ENCODE data around the gene THOC5. TPM values are rescaled to one million over a fixed set of nuclear protein-coding genes. Genes with fewer than 3 reads are reported as not detected.

The THOC5 gene
- total RNA-seq, 1 donor from 2014 or later = 175 TPM

DNA sequence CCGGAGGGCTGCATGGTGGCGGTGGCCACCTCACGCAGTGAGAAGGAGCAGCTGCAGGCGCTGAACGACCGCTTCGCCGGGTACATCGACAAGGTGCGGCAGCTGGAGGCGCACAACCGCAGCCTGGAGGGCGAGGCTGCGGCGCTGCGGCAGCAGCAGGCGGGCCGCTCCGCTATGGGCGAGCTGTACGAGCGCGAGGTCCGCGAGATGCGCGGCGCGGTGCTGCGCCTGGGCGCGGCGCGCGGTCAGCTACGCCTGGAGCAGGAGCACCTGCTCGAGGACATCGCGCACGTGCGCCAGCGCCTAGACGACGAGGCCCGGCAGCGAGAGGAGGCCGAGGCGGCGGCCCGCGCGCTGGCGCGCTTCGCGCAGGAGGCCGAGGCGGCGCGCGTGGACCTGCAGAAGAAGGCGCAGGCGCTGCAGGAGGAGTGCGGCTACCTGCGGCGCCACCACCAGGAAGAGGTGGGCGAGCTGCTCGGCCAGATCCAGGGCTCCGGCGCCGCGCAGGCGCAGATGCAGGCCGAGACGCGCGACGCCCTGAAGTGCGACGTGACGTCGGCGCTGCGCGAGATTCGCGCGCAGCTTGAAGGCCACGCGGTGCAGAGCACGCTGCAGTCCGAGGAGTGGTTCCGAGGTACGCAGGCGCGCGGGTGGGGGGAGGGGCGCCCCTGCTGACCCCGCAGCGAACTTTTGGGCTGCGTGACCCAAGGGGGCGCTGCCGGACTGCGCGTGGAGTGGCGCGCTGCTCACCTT, 72.9 kb downstream of the THOC5 start:
- Mint-ChIP-seq H3K4me1 (ENCODE audit: low read depth, unreplicated experiment) (peaks cover 37% of the 10 kb centered on the region), H3K36me3 (ENCODE audit: unreplicated experiment) (no peaks in the 10 kb centered on the region), H3K4me3 (ENCODE audit: unreplicated experiment) (peak overlapping the region; percentile 86), H3K27ac (ENCODE audit: unreplicated experiment) (no peak overlapping the region), H3K9me3 (ENCODE audit: unreplicated experiment) (peaks cover 15% of the 10 kb centered on the region), H3K27me3 (ENCODE audit: unreplicated experiment) (peaks cover 16% of the 10 kb centered on the region)
- peak; percentile 80 for DNase-seq
- TF ChIP-seq, protein P1, sequence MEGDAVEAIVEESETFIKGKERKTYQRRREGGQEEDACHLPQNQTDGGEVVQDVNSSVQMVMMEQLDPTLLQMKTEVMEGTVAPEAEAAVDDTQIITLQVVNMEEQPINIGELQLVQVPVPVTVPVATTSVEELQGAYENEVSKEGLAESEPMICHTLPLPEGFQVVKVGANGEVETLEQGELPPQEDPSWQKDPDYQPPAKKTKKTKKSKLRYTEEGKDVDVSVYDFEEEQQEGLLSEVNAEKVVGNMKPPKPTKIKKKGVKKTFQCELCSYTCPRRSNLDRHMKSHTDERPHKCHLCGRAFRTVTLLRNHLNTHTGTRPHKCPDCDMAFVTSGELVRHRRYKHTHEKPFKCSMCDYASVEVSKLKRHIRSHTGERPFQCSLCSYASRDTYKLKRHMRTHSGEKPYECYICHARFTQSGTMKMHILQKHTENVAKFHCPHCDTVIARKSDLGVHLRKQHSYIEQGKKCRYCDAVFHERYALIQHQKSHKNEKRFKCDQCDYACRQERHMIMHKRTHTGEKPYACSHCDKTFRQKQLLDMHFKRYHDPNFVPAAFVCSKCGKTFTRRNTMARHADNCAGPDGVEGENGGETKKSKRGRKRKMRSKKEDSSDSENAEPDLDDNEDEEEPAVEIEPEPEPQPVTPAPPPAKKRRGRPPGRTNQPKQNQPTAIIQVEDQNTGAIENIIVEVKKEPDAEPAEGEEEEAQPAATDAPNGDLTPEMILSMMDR (IDR thresholded peaks at IDR 0.05; ENCODE audit: partially characterized antibody, unreplicated experiment) = no peak

- Mint-ChIP-seq H3K4me3 (ENCODE audit: unreplicated experiment) (no peak overlapping the region), H3K9me3 (ENCODE audit: unreplicated experiment) (peaks cover 15% of the 10 kb centered on the region), H3K36me3 (ENCODE audit: unreplicated experiment) (no peaks in the 10 kb centered on the region), H3K4me1 (ENCODE audit: low read depth, unreplicated experiment) (peaks cover 42% of the 10 kb centered on the region), H3K27me3 (ENCODE audit: unreplicated experiment) (peaks cover 16% of the 10 kb centered on the region), H3K27ac (ENCODE audit: unreplicated experiment) (no peak overlapping the region)
- TF ChIP-seq, protein P1 (IDR thresholded peaks at IDR 0.05; ENCODE audit: partially characterized antibody, unreplicated experiment) = no peak
- no peak for DNase-seq
Observed at GRCh38 chr22:29480262-29480511, 73.4 kb downstream of the THOC5 start.

DNA sequence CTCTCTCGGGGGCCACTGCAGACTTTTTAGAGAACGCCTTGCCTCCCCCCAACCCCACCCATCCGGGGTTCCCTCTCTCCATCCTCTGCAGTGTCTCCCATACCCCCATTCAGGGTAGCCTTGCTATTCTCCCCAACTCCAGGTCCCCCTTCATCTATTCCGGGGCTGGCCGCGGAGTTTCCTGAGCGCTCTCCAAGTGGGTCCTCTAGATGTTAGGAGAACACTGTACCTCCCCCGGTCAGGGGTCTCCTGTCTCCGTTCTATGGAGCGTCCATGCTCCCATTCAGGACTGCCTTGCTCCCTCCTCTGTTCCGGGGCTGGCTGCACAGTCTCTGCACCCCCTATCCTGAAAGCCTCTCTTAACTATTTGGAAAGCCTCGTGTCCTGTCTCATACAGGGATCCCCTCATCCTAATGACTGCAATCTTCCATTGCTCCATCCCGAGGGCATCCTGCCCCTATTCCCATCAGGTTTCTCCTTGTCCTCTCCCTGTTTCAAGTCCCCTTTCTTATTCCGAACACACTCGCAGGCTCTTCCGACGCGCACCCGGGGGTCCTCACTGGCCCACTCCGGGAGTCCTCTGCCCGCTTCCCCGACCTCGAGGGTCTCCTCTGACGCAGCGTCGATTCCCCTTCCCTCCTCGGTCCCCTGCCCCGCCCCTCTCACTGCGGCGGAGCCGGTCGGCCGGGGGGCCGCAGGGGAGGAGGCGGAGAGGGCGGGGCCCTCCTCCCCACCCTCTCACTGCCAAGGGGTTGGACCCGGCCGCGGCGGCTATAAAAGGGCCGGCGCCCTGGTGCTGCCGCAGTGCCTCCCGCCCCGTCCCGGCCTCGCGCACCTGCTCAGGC, 73.9 kb downstream of the THOC5 start, which contains the start of gene NEFH:
TSS of gene NEFH (plus strand) at position 802 of the 845 bp plus-strand sequence. CDS start 45 bp downstream, outside the sequence.
- Mint-ChIP-seq H3K27me3 (ENCODE audit: unreplicated experiment) (peaks cover 16% of the 10 kb centered on the region), H3K4me1 (ENCODE audit: low read depth, unreplicated experiment) (peaks cover 42% of the 10 kb centered on the region), H3K9me3 (ENCODE audit: unreplicated experiment) (peaks cover 15% of the 10 kb centered on the region), H3K4me3 (ENCODE audit: unreplicated experiment) (peak within 1 kb of the TSS; percentile 90), H3K36me3 (ENCODE audit: unreplicated experiment) (no peaks in the 10 kb centered on the region), H3K27ac (ENCODE audit: unreplicated experiment) (peak within 1 kb of the TSS; percentile 67)
- DNase-seq = peak; percentile 67
- TF ChIP-seq, protein P1 (IDR thresholded peaks at IDR 0.05; ENCODE audit: partially characterized antibody, unreplicated experiment) = no peak

- TF ChIP-seq, protein P1 (IDR thresholded peaks at IDR 0.05; ENCODE audit: partially characterized antibody, unreplicated experiment) = no peak
- H3K36me3 Mint-ChIP-seq (ENCODE audit: unreplicated experiment) = no peaks in the 10 kb centered on the region
- peaks cover 16% of the 10 kb centered on the region for H3K27me3 Mint-ChIP-seq (ENCODE audit: unreplicated experiment)
- peak overlapping the region; percentile 90 for H3K4me3 Mint-ChIP-seq (ENCODE audit: unreplicated experiment)
- peaks cover 15% of the 10 kb centered on the region for H3K9me3 Mint-ChIP-seq (ENCODE audit: unreplicated experiment)
- H3K4me1 Mint-ChIP-seq (ENCODE audit: low read depth, unreplicated experiment) = peaks cover 46% of the 10 kb centered on the region
- peak overlapping the region; percentile 62 for H3K27ac Mint-ChIP-seq (ENCODE audit: unreplicated experiment)
- no peak for DNase-seq
Observed at GRCh38 chr22:29478326-29479276, 75.0 kb downstream of the THOC5 start.
